Breast epithelium (tissue), 3 donors: Measurements from ENCODE around the gene RFX8.

Experiments
- CTCF ChIP-seq, 3 donors: fragments of 450-650 bp; IDR thresholded peaks; one replicate each; pipeline ENCODE4 v1.5.1; 2016 to 2017; ENCODE audit warnings: antibody characterized with exemption in 3 of 3, mild to moderate bottlenecking in 3 of 3, moderate library complexity in 3 of 3
- POLR2A ChIP-seq: fragments of 450-650 bp; IDR thresholded peaks from one replicate; pipeline ENCODE4 v1.6.1; 2016; ENCODE audit warnings: antibody characterized with exemption, mild to moderate bottlenecking, moderate library complexity

GRCh38 chr2:101439716-101440115 lies 35.2 kb downstream of the RFX8 start:
- TF ChIP-seq CTCF (IDR thresholded peaks at IDR 0.05) (no peak), POLR2A (no peak)
